ENCODE measurements around the gene DSG2.
"Not testable (repeated sequence)": the region's sequence is repeated elsewhere in the genome, so short reads cannot be mapped to it uniquely, and the experiment has no call there.

DSG2 gene

GRCh38 chr18:31503011-31503410 lies 5.0 kb downstream of the DSG2 start:
- Histone ChIP-seq H3K4me3 (ENCODE audit: low read depth in 1 of 2, low read length in 2 of 2) (no peak overlapping the region), H3K9me3 (ENCODE audit: low read length) (no peaks in the 10 kb centered on the region), H3K36me3 (ENCODE audit: insufficient read depth, low read length) (no peaks in the 10 kb centered on the region), H3K4me1 (ENCODE audit: insufficient read depth, low read length) (peaks cover 9% of the 10 kb centered on the region), H3K9ac (ENCODE audit: low read length) (no peak overlapping the region), H3K27me3 (ENCODE audit: control insufficient read depth in 1 of 2, insufficient read depth in 2 of 2, low read length in 2 of 2) (peaks cover 4 to 8% of the 10 kb centered on the region in 2 donors), H3K27ac (ENCODE audit: low read depth, low read length) (no peak overlapping the region)

GRCh38 chr18:31504455-31505147 lies 6.6 kb downstream of the DSG2 start:
- Histone ChIP-seq H3K4me3 (ENCODE audit: low read depth in 1 of 2, low read length in 2 of 2) (no peak overlapping the region), H3K9me3 (ENCODE audit: low read length) (no peaks in the 10 kb centered on the region), H3K9ac (ENCODE audit: low read length) (no peak overlapping the region), H3K27me3 (ENCODE audit: control insufficient read depth in 1 of 2, insufficient read depth in 2 of 2, low read length in 2 of 2) (peaks cover under 1 to 4% of the 10 kb centered on the region in 2 donors), H3K27ac (ENCODE audit: low read depth, low read length) (no peak overlapping the region), H3K36me3 (ENCODE audit: insufficient read depth, low read length) (no peaks in the 10 kb centered on the region), H3K4me1 (ENCODE audit: insufficient read depth, low read length) (no peaks in the 10 kb centered on the region)

DNA sequence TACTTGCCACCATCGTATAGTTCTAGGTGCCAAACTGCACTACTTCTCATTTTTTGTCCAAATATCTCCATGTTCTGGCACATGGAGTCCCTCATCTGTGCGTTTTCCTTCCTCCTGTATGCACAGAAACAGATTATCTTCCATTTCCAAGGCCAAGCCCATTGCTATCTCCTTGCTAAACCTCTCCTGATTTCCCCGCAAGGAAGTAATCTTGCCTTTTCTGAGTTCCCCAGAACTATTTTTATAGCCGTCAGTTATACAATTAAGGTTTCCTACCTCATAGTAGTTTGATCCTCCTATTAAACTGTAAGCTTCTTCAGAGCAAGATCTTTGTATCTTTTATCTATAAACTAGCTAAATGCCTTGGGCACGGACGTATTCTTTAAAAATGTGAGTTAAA lies 7.2 kb downstream of the DSG2 start:
- no peaks in the 10 kb centered on the region for H3K36me3 ChIP-seq (ENCODE audit: insufficient read depth, low read length)
- no peak overlapping the region for H3K27ac ChIP-seq (ENCODE audit: low read depth, low read length)
- no peak overlapping the region for H3K4me3 ChIP-seq (ENCODE audit: low read depth in 1 of 2, low read length in 2 of 2)
- no peak overlapping the region for H3K9ac ChIP-seq (ENCODE audit: low read length)
- H3K9me3 ChIP-seq (ENCODE audit: low read length), result no peaks in the 10 kb centered on the region
- peaks cover 0 to 3% of the 10 kb centered on the region in 2 donors for H3K27me3 ChIP-seq (ENCODE audit: control insufficient read depth in 1 of 2, insufficient read depth in 2 of 2, low read length in 2 of 2)
- no peaks in the 10 kb centered on the region for H3K4me1 ChIP-seq (ENCODE audit: insufficient read depth, low read length)

DNA sequence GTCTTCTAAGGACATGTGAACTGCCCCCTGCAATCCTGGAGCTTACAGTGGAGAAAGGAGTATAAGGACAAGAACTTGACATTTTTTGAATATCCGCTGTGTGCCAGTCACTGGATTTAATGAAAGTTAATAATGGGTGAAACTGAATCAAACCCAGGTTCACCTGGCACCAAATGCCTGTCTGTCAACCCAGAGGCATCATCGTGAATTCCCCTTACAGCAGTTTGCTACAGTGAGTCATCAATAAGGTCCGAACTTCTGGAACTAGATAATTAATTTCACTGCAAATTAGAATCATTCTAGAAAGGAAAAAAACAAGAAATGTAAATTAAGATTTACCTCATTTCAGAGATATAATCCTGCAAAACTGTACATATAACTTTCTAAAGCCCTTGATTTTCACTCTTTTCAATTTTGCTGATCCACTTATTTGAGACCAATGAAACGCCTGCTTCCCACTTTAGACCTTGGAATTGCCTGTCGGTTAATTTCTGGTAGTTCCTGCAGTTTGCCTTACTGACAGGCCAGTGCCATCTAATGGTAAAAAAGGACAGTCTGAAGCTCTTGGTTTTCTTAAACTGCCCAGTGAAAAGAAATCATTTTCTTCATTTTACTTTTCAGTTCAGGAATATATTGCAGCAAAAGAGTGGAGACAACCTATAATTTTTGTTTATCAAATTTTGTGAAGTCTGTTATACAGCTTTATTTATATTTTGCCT lies 8.2 kb downstream of the DSG2 start:
- Histone ChIP-seq H3K36me3 (ENCODE audit: insufficient read depth, low read length) (no peaks in the 10 kb centered on the region), H3K4me1 (ENCODE audit: insufficient read depth, low read length) (no peaks in the 10 kb centered on the region), H3K9ac (ENCODE audit: low read length) (no peak overlapping the region), H3K27ac (ENCODE audit: low read depth, low read length) (no peak overlapping the region), H3K27me3 (ENCODE audit: control insufficient read depth in 1 of 2, insufficient read depth in 2 of 2, low read length in 2 of 2) (no peaks in the 10 kb centered on the region), H3K9me3 (ENCODE audit: low read length) (no peaks in the 10 kb centered on the region), H3K4me3 (ENCODE audit: low read depth in 1 of 2, low read length in 2 of 2) (no peak overlapping the region)

DNA sequence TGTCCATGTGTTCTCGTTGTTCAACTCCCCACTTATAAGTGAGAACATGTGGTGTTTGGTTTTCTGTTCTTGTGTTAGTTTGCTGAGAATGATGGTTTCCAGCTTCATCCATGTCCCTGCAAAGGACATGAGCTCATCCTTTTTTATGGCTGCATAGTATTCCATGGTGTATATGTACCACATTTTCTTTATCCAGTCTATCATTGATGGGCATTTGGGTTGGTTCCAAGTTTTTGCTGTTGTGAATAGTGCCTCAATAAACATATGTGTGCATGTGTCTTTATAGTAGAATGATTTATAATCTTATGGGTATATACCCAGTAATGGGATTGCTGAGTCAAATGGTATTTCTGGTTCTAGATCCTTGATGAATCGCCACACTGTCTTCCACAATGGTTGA lies 9.1 kb downstream of the DSG2 start:
- not testable (repeated sequence) for H3K4me3 ChIP-seq (ENCODE audit: low read depth in 1 of 2, low read length in 2 of 2); H3K36me3 ChIP-seq (ENCODE audit: insufficient read depth, low read length); H3K9me3 ChIP-seq (ENCODE audit: low read length); H3K27me3 ChIP-seq (ENCODE audit: control insufficient read depth in 1 of 2, insufficient read depth in 2 of 2, low read length in 2 of 2); H3K27ac ChIP-seq (ENCODE audit: low read depth, low read length); H3K4me1 ChIP-seq (ENCODE audit: insufficient read depth, low read length); H3K9ac ChIP-seq (ENCODE audit: low read length)

DNA sequence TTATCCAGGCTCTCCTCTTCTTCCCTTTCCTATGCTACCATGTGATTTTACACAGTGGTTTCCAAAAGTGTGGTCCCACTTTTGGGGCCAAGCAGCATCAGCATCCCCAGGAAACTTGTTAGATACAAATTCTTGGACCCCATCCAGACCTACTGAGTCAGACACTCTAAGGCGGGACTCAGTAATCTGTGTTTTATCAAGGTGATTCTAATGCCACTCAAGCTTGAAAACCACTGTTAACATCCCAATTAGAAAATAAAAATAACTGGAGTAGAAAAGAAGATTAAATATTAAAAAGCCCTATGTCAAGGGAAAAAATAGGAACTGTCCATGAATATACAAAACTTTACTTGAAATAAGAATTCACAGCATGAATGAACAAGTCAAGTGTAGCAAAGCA lies 10.8 kb downstream of the DSG2 start:
- Histone ChIP-seq H3K36me3 (ENCODE audit: insufficient read depth, low read length) (no peaks in the 10 kb centered on the region), H3K9me3 (ENCODE audit: low read length) (no peaks in the 10 kb centered on the region), H3K27me3 (ENCODE audit: control insufficient read depth in 1 of 2, insufficient read depth in 2 of 2, low read length in 2 of 2) (no peaks in the 10 kb centered on the region), H3K27ac (ENCODE audit: low read depth, low read length) (no peak overlapping the region), H3K4me1 (ENCODE audit: insufficient read depth, low read length) (no peaks in the 10 kb centered on the region), H3K4me3 (ENCODE audit: low read depth in 1 of 2, low read length in 2 of 2) (no peak overlapping the region), H3K9ac (ENCODE audit: low read length) (no peak overlapping the region)

- H3K4me3 ChIP-seq (ENCODE audit: low read depth in 1 of 2, low read length in 2 of 2), result no peak overlapping the region
- H3K4me1 ChIP-seq (ENCODE audit: insufficient read depth, low read length), result no peaks in the 10 kb centered on the region
- no peaks in the 10 kb centered on the region for H3K9me3 ChIP-seq (ENCODE audit: low read length)
- H3K27me3 ChIP-seq (ENCODE audit: control insufficient read depth in 1 of 2, insufficient read depth in 2 of 2, low read length in 2 of 2), result no peaks in the 10 kb centered on the region
- H3K36me3 ChIP-seq (ENCODE audit: insufficient read depth, low read length), result no peaks in the 10 kb centered on the region
- no peak overlapping the region for H3K9ac ChIP-seq (ENCODE audit: low read length)
- no peak overlapping the region for H3K27ac ChIP-seq (ENCODE audit: low read depth, low read length)
Observed at GRCh38 chr18:31509571-31509970, 11.6 kb downstream of the DSG2 start.

GRCh38 chr18:31510319-31510718 lies 12.3 kb downstream of the DSG2 start:
- no peak overlapping the region for H3K4me3 ChIP-seq (ENCODE audit: low read depth in 1 of 2, low read length in 2 of 2)
- H3K4me1 ChIP-seq (ENCODE audit: insufficient read depth, low read length), result no peaks in the 10 kb centered on the region
- no peak overlapping the region for H3K27ac ChIP-seq (ENCODE audit: low read depth, low read length)
- no peak overlapping the region for H3K9ac ChIP-seq (ENCODE audit: low read length)
- H3K9me3 ChIP-seq (ENCODE audit: low read length), result no peaks in the 10 kb centered on the region
- H3K27me3 ChIP-seq (ENCODE audit: control insufficient read depth in 1 of 2, insufficient read depth in 2 of 2, low read length in 2 of 2), result no peaks in the 10 kb centered on the region
- H3K36me3 ChIP-seq (ENCODE audit: insufficient read depth, low read length), result no peaks in the 10 kb centered on the region

- no peak overlapping the region for H3K9ac ChIP-seq (ENCODE audit: low read length)
- no peaks in the 10 kb centered on the region for H3K9me3 ChIP-seq (ENCODE audit: low read length)
- no peaks in the 10 kb centered on the region for H3K36me3 ChIP-seq (ENCODE audit: insufficient read depth, low read length)
- no peak overlapping the region for H3K27ac ChIP-seq (ENCODE audit: low read depth, low read length)
- H3K27me3 ChIP-seq (ENCODE audit: control insufficient read depth in 1 of 2, insufficient read depth in 2 of 2, low read length in 2 of 2), result no peaks in the 10 kb centered on the region
- H3K4me1 ChIP-seq (ENCODE audit: insufficient read depth, low read length), result no peaks in the 10 kb centered on the region
- no peak overlapping the region for H3K4me3 ChIP-seq (ENCODE audit: low read depth in 1 of 2, low read length in 2 of 2)
Observed at GRCh38 chr18:31511098-31511497, 13.1 kb downstream of the DSG2 start.

DNA sequence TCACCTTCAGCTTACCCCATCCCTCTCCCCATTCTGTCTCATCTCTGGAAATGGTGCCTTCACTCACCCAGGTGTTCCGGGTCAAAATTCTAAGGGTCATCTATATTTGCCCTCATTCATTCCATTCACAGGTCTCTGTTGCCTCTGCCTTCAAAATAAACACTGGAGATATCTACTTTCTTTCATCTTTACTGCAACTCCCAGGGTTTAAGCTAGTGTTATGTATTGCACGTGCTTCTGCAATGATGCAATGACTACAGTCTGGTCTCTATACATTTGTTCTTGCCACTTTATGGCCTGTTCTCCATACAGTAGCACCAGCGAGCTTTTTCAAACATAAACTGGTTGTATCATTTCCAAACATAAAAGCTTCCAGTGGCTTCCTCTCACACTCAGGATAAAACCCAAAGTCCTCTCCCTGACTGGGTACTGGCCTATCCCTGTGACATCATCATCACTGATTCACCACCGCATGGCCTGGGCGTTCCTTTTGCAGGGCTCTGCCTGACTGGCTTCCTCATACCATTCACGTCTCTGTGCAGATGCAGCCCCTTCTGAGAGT lies 14.3 kb downstream of the DSG2 start:
- Histone ChIP-seq H3K27ac (ENCODE audit: low read depth, low read length) (no peak overlapping the region), H3K9ac (ENCODE audit: low read length) (no peak overlapping the region)

DNA sequence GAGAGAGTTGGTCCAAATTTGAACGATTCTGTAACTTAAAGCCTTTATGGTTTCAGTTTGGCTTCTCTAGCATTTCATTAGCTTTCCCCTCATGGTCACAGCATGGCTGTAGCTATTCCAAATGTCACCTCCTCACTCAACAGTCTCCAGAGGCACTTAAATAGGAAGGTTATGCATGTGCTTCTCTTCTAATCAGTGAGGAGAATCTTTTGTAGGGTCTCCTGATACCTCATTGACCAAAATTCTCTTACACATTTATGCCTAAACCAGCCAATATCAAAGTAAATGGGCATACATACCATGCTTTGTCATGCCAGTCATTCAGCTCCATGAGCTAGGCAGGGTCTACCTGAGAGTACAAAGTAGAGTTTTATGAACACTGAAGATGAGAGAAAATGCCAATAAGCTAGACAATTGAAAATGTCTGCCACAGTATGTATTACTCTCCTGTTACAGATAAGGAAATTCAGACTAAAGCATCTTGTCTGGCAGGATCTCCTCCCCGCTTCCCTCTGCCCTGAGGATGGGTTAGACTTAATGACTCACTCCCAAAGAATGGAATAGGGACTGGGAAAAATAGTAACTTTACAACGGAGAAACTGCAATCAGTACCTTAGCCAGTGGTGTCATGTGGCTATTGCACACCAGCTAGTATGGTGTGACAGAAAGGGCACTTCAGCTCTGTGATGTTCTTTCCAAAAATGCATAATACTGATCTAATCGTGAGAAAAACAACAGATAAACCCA lies 15.4 kb downstream of the DSG2 start:
- Histone ChIP-seq H3K4me1 (ENCODE audit: insufficient read depth, low read length) (no peaks in the 10 kb centered on the region), H3K4me3 (ENCODE audit: low read depth in 1 of 2, low read length in 2 of 2) (no peak overlapping the region), H3K27ac (ENCODE audit: low read depth, low read length) (no peak overlapping the region), H3K27me3 (ENCODE audit: control insufficient read depth in 1 of 2, insufficient read depth in 2 of 2, low read length in 2 of 2) (no peaks in the 10 kb centered on the region), H3K9ac (ENCODE audit: low read length) (no peak overlapping the region), H3K36me3 (ENCODE audit: insufficient read depth, low read length) (no peaks in the 10 kb centered on the region), H3K9me3 (ENCODE audit: low read length) (no peaks in the 10 kb centered on the region)

More for the DNA sequence above, 14.3 kb downstream of the DSG2 start:
- no peaks in the 10 kb centered on the region for H3K36me3 ChIP-seq (ENCODE audit: insufficient read depth, low read length)
- no peak overlapping the region for H3K4me3 ChIP-seq (ENCODE audit: low read depth in 1 of 2, low read length in 2 of 2)
- no peaks in the 10 kb centered on the region for H3K9me3 ChIP-seq (ENCODE audit: low read length)
- no peaks in the 10 kb centered on the region for H3K4me1 ChIP-seq (ENCODE audit: insufficient read depth, low read length)
- H3K27me3 ChIP-seq (ENCODE audit: control insufficient read depth in 1 of 2, insufficient read depth in 2 of 2, low read length in 2 of 2), result no peaks in the 10 kb centered on the region
